ENCODE data around the gene MEN1.
"Not testable (repeated sequence)": the region's sequence is repeated elsewhere in the genome, so short reads cannot be mapped to it uniquely, and the experiment has no call there.

MEN1 gene

DNA sequence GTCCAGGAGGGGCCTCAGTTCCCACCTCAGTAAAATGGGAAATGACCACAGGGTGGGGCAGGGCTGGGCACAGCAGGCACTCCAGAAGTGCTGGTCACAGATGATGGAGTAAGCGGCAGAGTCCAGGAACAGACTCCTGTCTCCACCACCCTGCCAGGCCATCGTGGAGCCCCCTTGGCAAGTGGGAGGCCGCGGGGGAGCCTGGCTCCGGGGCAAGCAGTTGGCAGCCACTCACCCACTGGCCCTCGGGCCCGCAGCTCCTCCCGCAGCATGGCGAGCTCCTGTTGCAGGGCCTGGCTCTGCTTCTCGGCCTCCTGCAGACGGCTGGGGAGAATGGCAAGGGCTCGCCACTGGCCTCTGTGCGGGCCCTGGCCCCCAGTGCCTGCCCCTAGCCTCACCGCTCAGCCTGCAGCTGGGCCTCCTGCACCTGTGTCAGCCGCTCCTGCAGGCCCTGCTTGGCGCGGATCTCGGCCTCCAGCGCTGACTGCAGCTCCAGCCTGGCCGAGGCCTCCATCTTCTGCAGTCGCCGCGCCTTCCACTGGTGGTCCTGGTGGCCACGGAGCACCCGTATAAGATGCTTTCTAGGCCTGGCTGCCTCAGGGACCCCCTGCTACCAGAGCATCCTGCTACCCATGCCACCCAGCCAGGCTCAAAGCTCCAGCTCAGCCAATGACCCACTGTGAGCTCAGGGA, 23.8 kb upstream of the MEN1 start:
- DNase-seq (ENCODE audit: low read depth in 2 of 3, low spot score in 2 of 3): no peak

DNA sequence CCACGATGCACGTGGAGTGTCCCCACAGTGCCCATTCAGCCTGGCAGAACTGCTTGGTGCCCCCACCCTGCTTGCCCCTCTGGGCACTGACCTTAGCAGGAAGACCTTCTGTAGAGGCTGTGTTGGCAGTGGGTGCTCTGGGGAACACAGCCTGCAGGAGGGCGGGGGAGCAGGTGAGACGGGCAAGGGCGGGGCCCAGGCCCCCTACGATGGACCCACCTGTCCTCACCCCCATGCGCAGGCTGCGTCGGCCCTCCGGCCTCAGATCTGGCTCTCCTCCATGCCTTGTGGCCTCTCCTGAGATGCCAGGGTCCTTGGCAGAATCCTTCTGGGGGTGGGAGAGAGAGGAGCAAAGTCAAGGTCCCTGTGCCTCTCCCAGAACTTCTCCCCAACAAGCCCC, 23.2 kb upstream of the MEN1 start:
- no peak for DNase-seq (ENCODE audit: low read depth in 2 of 3, low spot score in 2 of 3)

DNA sequence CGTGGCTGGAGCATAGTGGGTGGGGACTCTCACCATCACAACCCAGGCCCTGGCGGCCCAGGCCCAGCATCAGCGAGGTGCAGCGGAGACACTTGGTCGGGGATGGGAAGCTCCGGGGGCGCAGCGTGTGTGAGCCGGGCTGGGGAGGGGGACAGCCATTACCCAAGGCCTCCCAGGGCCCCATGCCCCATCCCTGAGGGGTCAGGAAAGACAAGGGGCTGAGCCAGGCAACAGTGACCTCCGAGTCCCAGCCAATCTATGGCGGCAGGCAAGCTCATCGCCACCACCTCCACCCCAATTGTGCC, 22.8 kb upstream of the MEN1 start:
- no peak for DNase-seq (ENCODE audit: low read depth in 2 of 3, low spot score in 2 of 3)

DNA sequence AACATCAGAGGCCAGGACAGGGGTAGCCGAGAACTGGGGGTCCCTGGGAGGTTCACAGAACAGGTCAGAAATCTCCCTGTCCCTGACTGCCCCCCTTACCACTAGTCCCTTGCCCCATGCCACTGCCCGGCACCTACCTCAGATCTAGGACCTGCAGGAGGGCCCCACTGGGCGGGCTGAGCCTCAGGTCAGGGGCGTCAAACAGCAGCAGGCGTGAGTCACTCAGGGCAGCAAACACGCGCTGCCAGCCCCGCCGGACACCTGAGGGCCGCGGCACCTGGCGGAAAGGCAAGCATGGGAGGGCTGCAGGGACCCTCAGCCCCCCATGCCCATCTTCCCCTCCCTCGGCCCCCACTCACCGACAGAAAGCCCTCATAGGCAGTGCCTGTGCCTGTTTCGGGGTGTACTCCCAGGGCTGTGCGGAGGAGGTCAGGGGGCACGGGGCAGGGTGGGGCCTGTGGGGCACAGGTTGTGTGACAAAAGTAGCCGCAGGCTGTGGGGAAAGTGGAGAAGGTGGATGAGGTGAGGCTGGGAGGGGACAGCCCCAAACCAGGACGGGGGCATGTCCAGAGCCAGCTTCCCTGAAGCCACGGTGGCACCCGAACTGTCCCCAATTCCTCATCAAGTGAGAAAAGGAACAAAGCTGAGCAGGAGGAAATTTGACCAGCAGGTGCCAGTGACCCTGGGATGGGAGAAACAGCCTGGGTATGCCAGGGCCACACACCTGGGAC, 22.3 kb upstream of the MEN1 start:
- no peak for DNase-seq (ENCODE audit: low read depth in 2 of 3, low spot score in 2 of 3)

DNA sequence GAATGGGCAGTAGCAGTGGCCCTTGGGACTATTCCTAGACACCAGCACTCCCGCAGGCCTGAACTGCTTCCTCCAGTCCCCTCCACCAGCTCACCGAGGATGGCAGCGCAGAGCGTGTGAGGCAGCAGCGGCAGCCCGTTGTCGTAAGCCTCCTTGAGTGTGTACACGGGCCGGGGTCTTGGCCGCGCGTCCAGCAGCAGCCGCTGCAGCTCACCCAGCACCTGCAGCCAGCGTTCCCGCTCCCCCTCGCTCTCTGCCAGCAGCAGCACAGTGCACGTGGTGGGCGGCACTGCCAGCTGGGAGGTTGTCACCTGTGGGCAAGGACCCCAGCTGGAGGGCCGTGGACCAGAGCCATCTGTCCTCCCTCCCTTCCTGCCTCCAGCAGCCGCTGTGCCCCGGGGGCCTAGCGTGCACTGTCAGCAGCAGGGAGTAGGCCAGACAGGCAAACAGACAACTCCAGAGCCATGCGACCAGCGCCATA, 21.1 kb upstream of the MEN1 start:
- no peak for DNase-seq (ENCODE audit: low read depth in 2 of 3, low spot score in 2 of 3)

DNA sequence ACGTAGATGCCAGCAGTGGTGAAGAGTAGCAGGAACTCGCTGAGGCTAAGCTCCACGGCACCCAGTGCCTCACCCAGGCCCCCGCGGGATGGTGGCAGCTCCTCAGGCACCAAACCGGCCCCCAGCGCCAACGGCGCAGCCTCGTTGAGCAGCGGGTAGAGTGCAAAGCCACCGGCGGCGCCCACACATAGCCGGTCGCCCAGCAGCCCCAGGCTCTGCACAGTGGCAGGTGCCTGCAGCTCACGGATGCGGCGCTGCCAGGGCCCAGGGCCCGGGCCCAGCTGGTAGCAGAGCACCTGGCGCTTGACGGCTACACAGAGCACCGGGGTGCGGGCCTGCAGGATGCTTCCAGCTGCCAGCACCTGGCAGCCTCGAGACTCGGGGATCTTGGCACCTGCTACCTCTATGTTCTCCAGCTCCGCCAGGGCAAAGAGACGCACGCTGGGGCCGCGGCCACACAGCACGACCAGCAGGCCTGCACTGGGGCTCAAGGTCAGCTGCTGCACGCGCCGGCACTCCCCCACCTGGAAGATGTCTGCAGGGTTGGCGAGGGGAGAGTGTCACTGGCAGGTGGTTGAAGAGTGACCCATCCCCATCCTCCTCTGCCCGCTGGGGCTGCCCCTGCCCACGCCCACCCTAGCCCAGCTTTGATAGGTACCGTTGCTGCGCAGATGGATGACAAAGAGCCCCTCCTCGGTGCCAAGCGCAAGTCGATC, 19.3 kb upstream of the MEN1 start:
- DNase-seq (ENCODE audit: low read depth in 2 of 3, low spot score in 2 of 3): no peak

DNA sequence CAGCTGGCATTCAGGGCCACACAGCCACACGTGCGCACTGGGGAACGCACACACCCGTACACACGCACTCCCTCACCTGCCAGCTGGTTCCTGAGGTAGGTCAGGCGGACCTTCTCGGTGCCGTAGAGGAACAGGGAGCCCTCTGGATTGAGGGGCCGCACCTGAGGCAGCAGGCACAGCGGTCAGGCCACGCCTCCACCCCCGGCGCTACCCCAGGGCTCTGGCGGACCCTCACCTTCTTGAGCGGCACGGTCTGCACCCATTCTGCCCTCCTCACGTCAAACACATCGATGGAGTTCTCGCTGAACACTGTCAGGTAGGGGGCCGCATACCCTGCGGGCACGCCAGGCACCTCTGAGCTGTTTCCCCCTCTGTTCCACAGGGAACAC, 17.1 kb upstream of the MEN1 start:
- DNase-seq (ENCODE audit: low read depth in 2 of 3, low spot score in 2 of 3): no peak

DNA sequence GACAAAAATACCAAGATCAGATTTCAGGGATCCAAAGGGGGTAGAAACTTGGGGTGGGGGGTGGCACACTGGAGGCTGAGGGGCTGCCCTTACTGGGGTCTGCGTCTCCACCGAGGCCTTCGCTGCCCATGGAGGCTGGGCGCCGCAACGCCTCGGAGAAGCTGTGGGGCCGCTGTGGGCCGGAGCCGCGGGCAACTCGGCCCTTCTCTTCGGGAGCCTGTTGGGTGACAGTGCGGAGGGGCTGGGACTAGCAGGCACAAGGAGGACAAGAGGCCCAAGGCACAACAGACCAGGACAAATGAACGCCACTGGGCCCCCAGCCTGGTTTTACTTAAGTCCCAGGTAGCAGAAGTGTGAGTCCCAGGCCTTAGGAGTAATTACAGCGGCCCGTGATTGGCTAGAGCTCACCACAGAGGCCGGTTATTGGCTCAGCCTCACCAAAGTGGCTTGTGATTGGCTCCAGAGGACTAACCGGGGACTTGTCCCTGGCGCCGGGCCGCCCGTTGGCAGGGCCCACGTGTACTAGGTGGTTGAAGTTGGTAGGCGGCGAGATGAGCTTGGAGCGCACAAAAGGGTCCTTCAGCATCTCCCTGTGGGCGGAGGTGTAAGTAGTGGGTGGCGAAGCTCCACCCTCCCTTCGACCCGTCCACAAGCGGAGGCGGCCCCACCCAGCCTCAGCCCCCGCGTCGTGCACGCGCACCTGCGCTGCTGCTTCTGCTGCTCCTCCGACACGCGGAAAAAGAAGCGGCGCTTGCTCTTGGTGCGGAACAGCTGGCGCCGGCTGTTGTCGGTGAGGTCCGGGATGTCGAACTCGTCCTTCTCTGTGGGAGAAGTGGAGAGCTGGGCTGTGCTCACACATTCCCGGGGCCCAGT, 16.5 kb upstream of the MEN1 start:
- no peak for DNase-seq (ENCODE audit: low read depth in 2 of 3, low spot score in 2 of 3)

DNA sequence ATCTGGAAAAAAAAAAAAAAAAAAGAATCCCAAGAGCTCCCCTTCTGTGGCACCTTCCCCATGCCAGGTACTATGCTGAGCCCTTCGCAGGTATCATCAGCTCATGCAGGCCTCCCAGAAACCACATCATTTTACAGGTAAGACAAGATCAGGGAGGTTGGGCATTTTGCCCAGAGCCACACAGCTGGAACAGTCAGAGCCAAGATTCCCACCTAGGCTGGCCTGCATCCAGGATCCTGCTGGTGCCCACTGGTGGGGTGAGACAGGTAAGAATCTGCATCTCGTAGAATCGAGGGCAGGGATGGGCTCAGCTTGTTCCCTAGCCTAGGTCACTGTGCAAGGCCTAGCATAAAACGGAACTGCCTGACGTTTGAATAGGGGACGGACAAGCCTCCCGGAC, 15.7 kb upstream of the MEN1 start:
- DNase-seq (ENCODE audit: low read depth in 2 of 3, low spot score in 2 of 3): no peak

DNA sequence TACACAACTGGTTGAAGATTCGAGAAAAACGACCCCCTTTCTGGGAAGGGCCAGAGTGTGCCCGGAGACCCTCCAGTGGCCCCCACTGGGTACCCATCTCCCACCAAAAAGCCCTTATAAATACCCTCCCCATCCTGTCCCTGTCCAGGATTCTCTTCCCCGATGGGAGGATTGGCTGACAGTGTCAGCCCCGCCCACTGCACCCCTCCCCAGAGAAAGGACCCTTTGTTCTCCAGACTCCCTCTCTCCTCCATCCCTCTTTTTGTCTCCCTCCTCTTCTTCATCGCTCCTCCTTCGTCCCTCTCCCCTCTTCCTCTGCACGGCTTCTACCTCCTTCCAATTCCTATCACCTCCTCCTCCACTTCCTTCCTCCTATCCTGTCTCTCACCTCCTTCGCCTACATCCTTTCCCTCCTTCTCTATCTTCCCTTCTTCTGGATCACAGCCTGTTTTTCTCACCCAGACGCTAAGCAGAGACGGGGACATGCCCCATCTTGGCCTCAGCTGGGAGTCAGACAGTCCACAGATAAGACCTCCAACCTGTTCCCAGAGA, 13.3 kb upstream of the MEN1 start:
- DNase-seq (ENCODE audit: low read depth in 2 of 3, low spot score in 2 of 3): no peak

DNA sequence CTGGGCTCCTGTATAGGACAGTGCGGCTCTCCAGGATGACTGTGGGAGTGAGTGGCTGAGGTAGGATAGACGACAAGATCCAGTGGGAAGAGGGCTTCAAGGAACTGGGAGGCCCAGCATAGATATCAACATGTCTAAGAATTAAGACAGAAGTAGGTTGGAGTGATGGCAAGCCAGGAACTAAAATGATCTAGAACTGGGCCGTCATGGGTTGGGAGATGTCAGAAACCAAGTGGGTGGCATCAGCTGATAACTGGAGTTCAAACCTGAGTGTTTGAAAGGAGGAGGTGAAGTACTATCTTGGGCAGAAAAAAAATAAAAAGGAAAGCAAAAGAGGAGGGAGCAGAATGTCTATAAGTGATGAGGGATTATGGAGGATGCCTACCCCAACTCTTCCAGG, 7.1 kb upstream of the MEN1 start:
- no peak for DNase-seq (ENCODE audit: low read depth in 2 of 3, low spot score in 2 of 3)

DNA sequence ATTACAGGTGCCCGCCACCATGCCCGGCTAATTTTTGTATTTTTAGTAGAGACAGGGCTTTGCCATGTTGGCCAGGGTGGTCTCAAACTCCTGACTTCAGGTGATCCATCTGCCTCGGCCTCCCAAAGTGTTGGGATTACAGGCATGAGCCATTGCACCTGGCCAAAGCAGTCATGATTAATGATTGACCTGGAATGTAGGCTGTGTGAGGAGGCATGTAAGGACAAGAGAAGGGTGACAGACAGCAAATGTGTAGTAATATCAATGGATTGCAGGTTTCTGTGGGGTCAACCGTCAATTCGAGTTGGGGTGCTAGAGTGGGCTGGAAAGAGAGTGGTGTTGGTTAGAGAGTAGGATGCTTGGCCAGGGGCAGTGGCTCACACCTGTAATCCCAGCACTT, 5.1 kb upstream of the MEN1 start:
- DNase-seq (ENCODE audit: low read depth in 2 of 3, low spot score in 2 of 3): not testable (repeated sequence)

DNA sequence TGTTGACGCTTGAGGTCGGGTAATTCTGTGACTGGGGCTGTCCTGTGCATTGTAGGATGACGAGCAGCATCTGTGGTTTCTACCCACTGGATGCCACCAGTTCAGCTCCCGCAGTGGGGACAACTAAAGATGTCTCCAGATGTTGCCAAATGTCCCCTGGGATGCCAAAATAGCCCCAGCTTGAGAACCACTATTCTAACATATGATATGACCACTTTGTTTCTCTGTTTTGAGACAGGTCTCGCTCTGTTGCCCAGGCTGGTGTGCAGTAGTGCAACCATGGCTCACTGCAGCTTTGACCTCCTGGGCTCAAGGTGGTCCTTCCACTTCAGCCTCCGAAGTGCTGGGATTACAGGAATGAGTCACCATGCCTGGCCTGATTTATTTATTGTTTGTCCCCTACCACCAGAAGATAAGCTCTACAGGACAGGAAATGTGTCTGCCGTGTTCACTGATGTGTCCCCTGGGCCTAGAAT, 4.4 kb upstream of the MEN1 start:
- DNase-seq (ENCODE audit: low read depth in 2 of 3, low spot score in 2 of 3): no peak

DNA sequence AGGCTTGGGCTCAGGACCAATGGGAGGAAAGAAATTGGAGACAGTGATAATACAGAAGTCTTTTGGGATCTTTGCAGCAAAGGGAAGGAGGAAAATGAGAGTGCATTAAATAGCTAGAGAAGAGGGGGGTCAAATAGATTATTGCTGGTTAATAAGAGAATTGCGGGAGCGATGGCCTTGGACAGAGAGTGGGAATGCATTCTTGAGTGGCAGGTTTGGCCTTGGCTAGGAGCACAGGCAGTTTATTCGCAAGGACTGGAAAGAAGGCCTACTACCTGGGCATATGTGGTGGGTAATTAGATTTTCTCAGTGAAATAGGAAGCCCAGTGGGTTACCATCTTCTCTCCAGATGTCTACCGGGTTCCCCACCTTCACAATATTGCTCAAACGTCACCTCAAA, 3.5 kb upstream of the MEN1 start:
- DNase-seq (ENCODE audit: low read depth in 2 of 3, low spot score in 2 of 3): no peak

DNA sequence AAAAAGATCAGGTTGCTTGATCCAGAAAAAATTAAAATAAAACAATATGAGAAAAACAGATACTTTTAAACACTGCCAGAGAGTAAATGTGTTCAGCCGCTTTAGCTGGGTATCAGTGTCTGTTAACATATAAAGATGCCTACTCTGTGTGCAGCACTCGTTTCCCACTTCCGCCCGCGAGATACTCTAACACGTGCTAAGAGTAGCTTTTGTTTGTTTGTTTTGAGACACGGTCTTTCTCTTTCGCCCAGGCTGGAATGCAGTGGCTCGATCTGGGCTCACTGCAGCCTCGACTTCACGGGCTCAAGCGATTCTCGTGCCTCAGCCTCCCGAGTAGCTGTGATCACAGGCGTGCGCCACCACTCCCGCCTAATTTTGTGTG, 531 bp upstream of the MEN1 start:
- DNase-seq (ENCODE audit: low read depth in 2 of 3, low spot score in 2 of 3): no peak

DNA sequence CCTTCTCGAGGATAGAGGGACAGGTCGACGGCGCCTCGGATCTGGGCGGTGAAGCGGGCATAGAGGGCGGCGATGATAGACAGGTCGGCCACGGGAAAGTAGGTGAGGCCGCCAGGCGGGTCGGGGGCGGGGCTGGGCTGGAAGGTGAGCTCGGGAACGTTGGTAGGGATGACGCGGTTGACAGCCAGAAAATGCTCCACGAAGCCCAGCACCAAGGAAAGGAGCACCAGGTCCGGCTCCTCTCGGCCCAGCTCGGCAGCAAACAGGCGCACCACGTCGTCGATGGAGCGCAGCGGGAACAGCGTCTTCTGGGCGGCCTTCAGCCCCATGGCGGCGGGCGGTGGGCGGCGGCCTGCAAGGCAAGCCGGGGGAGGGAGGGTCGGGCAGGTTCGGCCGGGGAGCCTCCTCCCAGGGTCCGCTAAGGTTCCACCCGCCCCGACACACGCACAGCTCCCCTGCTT, 540 bp downstream of the MEN1 start:
- no peak for DNase-seq (ENCODE audit: low read depth in 2 of 3, low spot score in 2 of 3)

DNA sequence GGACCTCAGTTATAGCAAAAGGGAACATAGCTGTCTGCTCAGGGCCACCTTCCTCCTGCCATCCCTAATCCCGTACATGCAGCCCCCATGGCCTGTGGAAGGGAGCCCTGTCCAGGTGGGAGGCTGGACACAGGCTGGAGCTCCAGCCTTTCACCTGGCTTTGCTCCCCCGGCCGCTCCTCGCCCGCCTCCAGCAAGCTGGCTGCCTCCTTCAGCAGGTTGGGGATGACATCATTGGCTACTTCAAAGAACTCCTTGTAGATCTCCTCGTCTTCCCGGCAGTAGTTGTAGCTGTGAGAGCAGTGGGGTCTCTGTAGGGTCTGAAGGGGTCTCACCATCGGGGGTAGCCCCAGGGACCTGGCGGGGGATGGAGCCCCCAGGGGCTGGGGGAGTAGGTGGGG, 4.9 kb downstream of the MEN1 start:
- no peak for DNase-seq (ENCODE audit: low read depth in 2 of 3, low spot score in 2 of 3)

DNA sequence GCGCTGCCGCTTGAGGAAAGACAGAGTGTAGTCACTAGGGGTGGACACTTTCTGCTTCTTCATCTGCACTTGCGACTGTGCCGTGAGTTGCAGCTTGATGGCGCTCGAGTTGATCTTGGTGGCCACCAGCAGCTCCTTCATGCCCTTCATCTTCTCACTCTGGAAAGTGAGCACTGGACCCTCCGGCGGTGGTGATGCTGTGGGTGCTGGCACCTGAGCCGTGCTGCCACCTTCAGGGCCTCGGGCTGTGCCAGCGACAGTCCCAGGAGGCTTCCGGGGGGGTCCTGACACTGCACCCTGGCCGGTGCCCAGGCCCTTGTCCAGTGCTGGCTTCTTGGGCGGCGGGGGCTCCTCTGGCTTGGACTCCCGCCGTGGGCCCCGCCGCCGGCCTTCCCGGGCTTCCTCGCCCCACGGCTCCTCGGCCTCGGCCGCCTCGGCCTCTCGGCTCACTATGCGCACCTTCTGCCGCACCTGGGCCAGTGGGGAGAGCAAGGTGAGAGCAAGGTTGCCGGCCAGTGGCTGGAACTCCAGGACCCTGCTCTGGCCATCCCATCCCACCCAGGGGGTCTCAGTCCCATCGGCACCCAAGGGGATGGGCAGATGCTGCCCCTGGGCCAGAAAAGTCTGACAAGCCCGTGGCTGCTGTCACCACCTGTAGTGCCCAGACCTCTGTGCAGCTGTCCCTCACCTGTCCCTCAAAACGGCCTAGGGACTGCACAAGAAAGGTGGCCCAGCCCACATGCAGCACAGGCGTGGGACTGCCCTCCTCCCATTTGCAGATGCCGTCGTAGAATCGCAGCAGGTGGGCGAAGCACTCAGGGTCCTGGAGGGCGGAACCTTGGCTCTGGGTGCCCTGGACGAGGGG, 5.8 kb downstream of the MEN1 start:
- DNase-seq (ENCODE audit: low read depth in 2 of 3, low spot score in 2 of 3): no peak

DNA sequence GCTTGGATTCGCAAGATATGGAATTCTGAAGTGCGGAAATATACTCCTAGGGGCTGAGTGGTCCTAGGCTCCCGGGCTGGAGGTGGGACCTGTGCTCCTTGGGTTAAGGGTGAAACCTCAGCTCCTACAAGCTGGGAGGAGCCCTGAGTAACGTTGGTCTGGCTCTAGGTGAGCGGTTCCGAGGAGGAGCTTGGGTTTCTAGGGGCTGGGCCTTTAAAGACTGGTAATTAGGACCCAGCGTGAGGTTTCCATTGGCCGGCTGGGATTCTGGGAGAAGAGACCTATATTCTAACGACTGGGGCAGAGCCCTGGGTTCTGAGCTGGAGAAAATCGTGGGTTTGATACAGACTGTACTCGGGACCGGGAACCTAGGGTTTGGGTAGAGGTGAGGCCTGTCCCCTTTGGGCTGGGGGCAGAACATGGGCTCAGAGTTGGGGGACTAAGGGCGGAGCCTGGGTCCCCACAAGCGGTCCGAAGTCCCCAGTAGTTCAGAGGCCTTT, 6.5 kb downstream of the MEN1 start:
- no peak for DNase-seq (ENCODE audit: low read depth in 2 of 3, low spot score in 2 of 3)
